Amniotic epithelial cell (primary cell): Measurements from ENCODE around the gene LCLAT1.
"Not testable (repeated sequence)": the region's sequence is repeated elsewhere in the genome, so short reads cannot be mapped to it uniquely, and the experiment has no call there.

Experiments used
- DNase-seq: peaks from one replicate; pipeline ENCODE4 v3.0.0-alpha.2; 2010; ENCODE audit warnings: low read depth

Gene LCLAT1

DNA sequence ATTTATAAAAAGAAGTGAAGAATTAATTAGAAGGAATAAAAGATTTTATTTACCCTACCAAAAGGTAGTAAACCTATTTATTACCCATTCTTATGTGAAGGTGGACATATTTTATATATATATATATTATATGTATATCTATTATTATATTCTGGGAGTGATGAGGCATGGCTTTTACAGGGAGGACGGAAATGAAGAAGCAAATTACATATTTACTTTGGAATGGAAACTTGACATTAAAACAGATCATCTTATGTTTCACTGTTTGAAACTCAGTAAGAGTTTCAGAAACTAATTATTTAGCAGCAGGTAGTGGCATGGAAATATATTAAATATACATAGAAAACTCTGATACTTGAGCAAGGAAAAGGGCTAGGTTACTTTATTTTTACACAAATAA, 143.4 kb downstream of the LCLAT1 start:
- no peak for DNase-seq

DNA sequence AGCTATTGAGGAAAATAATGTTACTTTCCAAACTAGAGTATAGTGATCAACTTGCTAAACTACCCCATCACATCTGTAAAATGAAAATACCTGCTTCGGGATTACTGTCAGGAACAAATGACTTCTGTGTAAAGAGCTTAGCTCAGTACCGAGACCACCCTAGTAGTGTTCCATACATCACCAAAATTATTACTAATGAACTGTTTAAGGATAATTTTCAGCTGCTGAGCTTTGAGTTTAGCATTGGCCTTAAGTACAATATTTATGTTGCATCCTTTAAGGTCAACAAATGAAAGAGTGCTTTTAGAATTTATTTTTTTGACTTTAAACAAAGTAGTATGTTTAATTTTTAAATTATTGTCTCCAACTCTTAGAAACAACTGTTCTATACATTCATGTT, 144.1 kb downstream of the LCLAT1 start:
- no peak for DNase-seq

- peak; percentile 4 for DNase-seq
These were observed 154.3 kb downstream of the LCLAT1 start for GRCh38 chr2:30601375-30601774.

DNA sequence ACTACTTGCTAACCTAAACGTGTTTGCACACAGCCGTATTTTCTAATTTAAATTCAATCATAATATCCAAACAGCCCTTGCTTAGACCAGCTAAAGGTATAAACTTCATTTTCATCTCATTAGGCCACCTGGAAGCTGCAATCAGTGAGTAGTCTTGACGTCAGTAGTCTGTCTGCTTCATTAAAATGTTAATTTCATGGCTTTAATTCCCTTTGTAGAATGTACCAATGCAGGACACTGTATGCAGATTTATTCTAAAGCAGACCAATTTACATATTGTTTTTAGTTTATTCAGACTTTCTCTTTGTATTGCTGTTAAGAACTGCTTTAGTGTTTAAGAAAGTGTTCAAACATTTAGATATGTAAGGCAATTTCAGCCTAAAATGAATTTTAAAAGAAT, 158.2 kb downstream of the LCLAT1 start:
- no peak for DNase-seq

- DNase-seq: no peak
These were observed 161.6 kb downstream of the LCLAT1 start for GRCh38 chr2:30608643-30609042.

DNA sequence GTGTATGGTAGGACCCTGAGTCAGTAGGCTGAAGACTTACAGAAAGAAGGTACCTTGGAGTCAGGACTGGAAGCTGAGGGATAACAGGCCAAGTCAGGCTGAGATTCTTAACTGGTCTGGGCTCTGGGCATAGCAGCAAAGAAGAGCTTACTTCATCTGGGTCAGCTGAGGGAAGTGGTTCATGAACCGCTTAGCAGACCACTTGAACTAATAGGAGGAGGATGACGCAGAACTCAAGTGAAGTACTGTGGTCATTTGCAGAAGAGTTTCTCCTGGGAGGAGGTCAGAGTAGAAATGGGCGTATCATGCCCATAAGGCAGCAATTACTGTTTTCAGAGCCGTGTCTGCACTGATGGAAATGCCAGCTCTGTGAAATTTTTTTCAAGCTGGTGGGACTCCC, 164.5 kb downstream of the LCLAT1 start:
- peak; percentile 92 for DNase-seq

GRCh38 chr2:30612371-30612770, 165.3 kb downstream of the LCLAT1 start:
- peak; percentile 51 for DNase-seq

DNA sequence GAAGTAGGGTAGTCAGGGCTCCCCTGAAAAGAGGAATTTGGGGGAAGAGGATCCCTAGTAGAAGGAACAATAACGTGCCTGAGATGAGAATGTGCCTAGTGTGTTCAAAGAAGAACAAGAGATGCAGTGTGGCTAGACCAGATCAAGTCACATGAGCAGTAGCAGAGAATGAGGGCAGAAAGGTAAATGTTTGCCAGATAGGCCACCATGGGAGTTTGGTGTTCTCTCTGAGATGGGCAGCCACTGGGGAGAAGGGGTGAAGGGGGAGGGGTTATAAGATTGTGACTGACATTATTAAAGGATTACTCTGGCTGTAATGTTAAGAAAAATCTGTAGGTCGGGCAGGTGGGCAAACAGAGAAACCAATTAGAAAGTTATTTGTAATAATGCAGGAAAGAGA, 166.0 kb downstream of the LCLAT1 start:
- no peak for DNase-seq

GRCh38 chr2:30614227-30614626, 167.2 kb downstream of the LCLAT1 start:
- DNase-seq: not testable (repeated sequence)

DNA sequence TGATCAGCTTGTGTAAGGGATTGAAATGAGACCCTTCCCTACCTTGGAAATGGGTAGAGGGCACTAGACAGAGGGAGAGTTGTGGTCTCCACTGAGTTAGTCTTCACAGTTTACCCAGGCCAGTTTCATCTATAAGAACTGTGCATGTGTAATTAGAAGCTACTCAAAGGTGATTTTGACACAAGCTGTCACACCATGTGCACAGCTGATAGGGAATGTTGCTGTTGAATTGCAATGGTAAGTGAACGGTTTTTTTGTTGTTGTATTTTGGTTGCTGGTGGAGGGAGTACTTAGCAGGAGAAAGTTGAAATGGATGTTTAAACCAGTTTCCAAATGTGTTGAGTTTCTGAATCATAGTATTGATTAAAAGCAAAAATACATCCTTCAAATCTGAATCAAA, 168.9 kb downstream of the LCLAT1 start:
- no peak for DNase-seq

- no peak for DNase-seq
These were observed 173.1 kb downstream of the LCLAT1 start for GRCh38 chr2:30620102-30620501.

DNA sequence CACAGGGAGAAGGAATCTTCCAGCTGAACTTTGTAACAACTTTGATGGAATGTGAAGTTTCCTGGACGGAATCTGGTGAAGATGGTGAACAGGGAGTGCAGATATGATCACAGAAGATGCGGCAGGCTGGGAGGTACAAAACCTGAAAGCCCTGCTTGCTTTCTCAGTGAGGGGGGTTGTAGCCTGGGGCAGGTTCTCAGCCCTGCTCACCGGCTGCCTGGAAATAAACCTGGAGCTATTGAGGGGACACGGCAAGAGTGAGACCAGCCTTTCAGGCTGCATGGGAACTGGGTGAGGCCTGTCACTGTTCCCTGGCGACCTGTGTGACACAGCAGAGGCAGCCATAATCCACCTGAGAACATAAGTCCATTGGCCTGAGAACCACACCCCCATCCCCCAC, 174.8 kb downstream of the LCLAT1 start:
- DNase-seq: no peak

GRCh38 chr2:30622452-30622851, 175.4 kb downstream of the LCLAT1 start:
- no peak for DNase-seq

- no peak for DNase-seq
These were observed 178.2 kb downstream of the LCLAT1 start for GRCh38 chr2:30625276-30625675.

DNA sequence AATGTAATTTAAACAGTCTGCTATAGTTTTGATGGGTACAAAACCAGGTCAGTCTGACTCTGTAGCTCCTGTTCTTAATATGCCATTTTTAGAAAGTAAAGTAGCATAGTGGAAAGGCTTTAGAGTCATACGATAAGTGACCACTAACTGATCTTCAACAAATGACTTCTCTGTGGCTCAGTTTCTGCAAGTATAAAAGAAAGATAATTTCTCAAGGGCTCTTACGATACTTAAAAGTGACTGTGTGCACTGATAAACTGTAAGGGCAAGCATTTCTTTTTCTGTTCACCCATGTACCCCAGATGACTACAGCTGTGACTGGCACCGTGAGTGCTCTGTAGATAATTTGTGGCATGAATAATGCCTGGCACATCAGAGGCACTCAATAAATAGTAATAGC, 178.7 kb downstream of the LCLAT1 start:
- no peak for DNase-seq

- DNase-seq: no peak
These were observed 179.4 kb downstream of the LCLAT1 start for GRCh38 chr2:30626397-30626796.

- DNase-seq: no peak
These were observed 180.1 kb downstream of the LCLAT1 start for GRCh38 chr2:30627151-30627550.

GRCh38 chr2:30628341-30628740, 181.3 kb downstream of the LCLAT1 start:
- DNase-seq: peak; percentile 51

GRCh38 chr2:30629866-30630265, 182.8 kb downstream of the LCLAT1 start:
- DNase-seq: peak; percentile 87

DNA sequence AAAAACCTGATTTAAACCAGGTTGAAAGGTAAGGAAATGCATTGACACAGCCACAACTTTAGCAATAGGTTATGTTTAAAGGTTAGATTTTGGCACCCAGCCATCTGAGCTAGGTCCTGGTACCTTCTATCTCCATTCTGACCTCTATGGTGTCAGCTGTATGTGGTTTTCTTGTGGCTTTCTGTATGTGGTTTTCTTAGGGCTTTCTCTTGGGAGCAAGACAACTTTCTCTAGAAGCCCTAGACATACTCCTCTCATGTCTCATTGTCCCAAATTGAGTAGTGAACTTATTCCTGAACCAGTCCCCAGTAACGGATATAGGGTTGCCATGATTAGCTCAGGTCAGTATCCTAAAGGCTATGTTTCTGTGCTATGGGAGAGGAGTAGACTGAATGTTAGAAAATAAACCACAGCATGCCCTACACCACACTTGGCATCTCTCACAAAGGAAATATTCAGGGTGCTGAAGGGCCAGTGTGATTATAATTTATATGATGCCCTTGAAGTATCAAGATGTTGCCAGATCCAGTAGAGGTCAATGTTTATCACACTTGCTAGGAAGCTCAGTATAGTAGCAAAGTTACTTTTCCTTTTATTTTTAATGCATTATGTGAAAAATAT, 184.1 kb downstream of the LCLAT1 start:
- peak; percentile 65 for DNase-seq

- DNase-seq: no peak
These were observed 186.0 kb downstream of the LCLAT1 start for GRCh38 chr2:30633039-30633438.

DNA sequence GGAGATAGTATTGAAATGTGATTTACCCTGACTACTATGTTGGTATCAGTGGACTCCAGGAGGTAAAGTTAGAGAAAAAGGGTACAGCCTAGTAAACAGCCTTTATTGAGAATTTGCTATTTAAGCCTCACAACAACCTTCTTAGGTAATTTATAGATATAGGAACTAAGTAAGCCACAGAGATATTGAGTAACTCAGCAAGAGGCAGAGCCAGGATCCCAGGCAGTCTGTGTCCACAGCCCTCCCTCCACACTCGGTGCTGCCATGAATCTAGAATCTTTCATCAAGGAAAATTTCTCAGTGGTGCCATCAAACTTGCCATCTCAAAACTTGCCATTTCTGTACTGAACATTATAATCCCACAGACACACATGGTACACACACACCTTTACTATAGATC, 189.3 kb downstream of the LCLAT1 start:
- DNase-seq: no peak

DNA sequence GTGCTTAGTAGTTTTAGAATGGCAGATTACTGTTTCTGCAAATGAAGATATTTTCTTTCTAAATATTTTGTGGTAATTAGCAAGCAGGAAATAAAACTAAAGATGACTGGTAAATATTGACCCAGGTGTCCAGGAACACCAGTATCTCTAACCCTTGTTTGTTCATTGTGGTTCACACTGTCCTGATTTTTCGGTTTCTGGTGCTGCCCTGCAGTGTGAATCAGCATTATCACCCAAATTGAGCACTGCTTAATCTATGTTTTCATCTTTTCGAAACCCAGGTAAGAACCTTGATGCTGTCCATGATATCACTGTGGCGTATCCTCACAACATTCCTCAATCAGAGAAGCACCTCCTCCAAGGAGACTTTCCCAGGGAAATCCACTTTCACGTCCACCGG, 192.8 kb downstream of the LCLAT1 start:
- DNase-seq: no peak

DNA sequence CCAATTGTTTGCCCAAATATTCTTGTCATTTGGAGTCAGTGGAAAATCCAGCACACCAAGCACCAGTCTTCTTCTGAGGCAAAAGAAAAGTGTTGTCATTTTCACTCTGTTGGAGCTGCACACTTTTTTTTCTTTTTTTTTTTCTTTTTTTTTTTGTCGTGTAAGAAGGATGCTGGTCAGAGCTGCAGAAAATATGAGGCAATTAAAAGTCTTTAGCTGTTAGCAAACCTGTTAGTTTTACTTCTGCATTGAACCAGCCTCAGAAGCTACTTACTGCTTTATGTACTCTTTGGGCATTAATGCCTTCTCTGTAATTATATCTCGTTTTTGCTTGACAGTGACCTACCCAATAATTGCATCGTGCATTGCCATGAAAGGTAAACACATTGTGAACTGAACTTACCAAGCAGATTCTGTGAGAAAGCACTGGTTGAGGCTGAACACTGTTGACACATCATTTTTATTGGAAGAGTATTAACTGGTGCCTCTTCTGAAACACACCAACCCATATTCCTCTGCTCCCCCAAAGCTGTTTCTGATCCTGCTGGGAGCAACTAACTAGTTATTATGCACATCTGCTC, 194.8 kb downstream of the LCLAT1 start:
- no peak for DNase-seq
